HEK293 (cell line): Measurements from ENCODE around the gene CENPH.
"Not testable (repeated sequence)": the region's sequence is repeated elsewhere in the genome, so short reads cannot be mapped to it uniquely, and the experiment has no call there.

ENCODE experiments used
- CTCF ChIA-PET: fragments of 350-600 bp; formaldehyde crosslinking; extraction: SDS; loops from one replicate; lab custom pipeline; 2021; ENCODE audit warnings: antibody characterized with exemption; lab: Yijun Ruan, JAX
- POLR2A ChIA-PET: fragments of 300-600 bp; formaldehyde crosslinking; extraction: SDS; loops from one replicate; lab custom pipeline; 2020; ENCODE audit warnings: antibody characterized with exemption, inconsistent platforms; lab: Yijun Ruan, JAX
- H3K27ac ChIP-seq: fragments of 200-500 bp; sonication (Bioruptor generic); 2 replicates; pipeline ENCODE4 v1.5.1; 2014; ENCODE audit warnings: low read depth, low read length, control low read depth, inconsistent platforms; ENCODE audit errors: extremely low read depth
- H3K36me3 ChIP-seq, 2 experiments: fragments of 200-500 bp in 1 of 2; sonication (Bioruptor generic) in 1 of 2; 1 replicate in 1 of 2; 2 replicates in 1 of 2; pipeline ENCODE4 v1.5.1; 2014 to 2017; ENCODE audit warnings: inconsistent platforms in 2 of 2, low read length in 2 of 2; ENCODE audit not compliant: control insufficient read depth in 2 of 2, insufficient read depth in 1 of 2
- H3K4me1 ChIP-seq: fragments of 200-500 bp; sonication (Bioruptor generic); 2 replicates; pipeline ENCODE4 v1.5.1; 2014; ENCODE audit warnings: mild to moderate bottlenecking, low read length, inconsistent platforms; ENCODE audit not compliant: control insufficient read depth, insufficient read depth
- H3K4me3 ChIP-seq: 2 replicates; pipeline ENCODE4 v1.5.1; 2011; ENCODE audit warnings: low read depth, mild to moderate bottlenecking, control low read depth, low read length, moderate library complexity
- H3K9me3 ChIP-seq: fragments of 200-500 bp; sonication (Bioruptor generic); 2 replicates; pipeline ENCODE4 v1.5.1; 2014; ENCODE audit warnings: low read depth, low read length, inconsistent platforms; ENCODE audit not compliant: control insufficient read depth, insufficient read depth
- HOXC10 ChIP-seq: sonication (generic); formaldehyde crosslinking; IDR thresholded peaks from 2 replicates; pipeline ENCODE4 v1.8.1; 2023; ENCODE audit warnings: mild to moderate bottlenecking, missing genetic modification reagents
- MEIS1 ChIP-seq: sonication (generic); formaldehyde crosslinking; IDR thresholded peaks from 2 replicates; pipeline ENCODE4 v1.8.1; 2022; ENCODE audit warnings: missing genetic modification reagents, mild to moderate bottlenecking, borderline replicate concordance
- OVOL3 ChIP-seq: fragments of 450-650 bp; formaldehyde crosslinking; IDR thresholded peaks from 2 replicates; pipeline ENCODE4 v1.5.1; 2016; ENCODE audit warnings: missing biosample characterization, missing genetic modification characterization
- SP7 ChIP-seq: fragments of 450-650 bp; formaldehyde crosslinking; IDR thresholded peaks from 2 replicates; pipeline ENCODE4 v1.5.1; 2016; ENCODE audit warnings: missing biosample characterization, missing genetic modification characterization
- ZFHX2 ChIP-seq: fragments of 450-650 bp; formaldehyde crosslinking; conservative IDR thresholded peaks from 2 replicates; pipeline ENCODE4 v1.5.1; 2016; ENCODE audit warnings: missing biosample characterization, missing genetic modification characterization
- ZNF121 ChIP-seq: fragments of 450-650 bp; formaldehyde crosslinking; IDR thresholded peaks from 2 replicates; pipeline ENCODE4 v1.5.1; 2016; ENCODE audit warnings: missing biosample characterization, missing genetic modification characterization
- ZNF146 ChIP-seq: fragments of 450-650 bp; formaldehyde crosslinking; IDR thresholded peaks from 2 replicates; pipeline ENCODE4 v1.5.1; 2016; ENCODE audit warnings: missing biosample characterization, missing genetic modification characterization
- ZNF175 ChIP-seq: fragments of 450-650 bp; formaldehyde crosslinking; IDR thresholded peaks from 2 replicates; pipeline ENCODE4 v1.5.1; 2016; ENCODE audit warnings: missing biosample characterization, missing genetic modification characterization
- ZNF19 ChIP-seq: fragments of 450-650 bp; formaldehyde crosslinking; IDR thresholded peaks from 2 replicates; pipeline ENCODE4; 2016; ENCODE audit warnings: missing biosample characterization, missing genetic modification characterization, low read depth
- ZNF248 ChIP-seq: fragments of 450-650 bp; formaldehyde crosslinking; IDR thresholded peaks from 2 replicates; pipeline ENCODE4 v1.5.1; 2017; ENCODE audit warnings: missing biosample characterization, missing genetic modification characterization
- ZNF324 ChIP-seq: fragments of 450-650 bp; formaldehyde crosslinking; IDR thresholded peaks from 2 replicates; pipeline ENCODE4 v1.5.1; 2016; ENCODE audit warnings: missing biosample characterization, missing genetic modification characterization
- ZNF394 ChIP-seq: fragments of 450-650 bp; formaldehyde crosslinking; IDR thresholded peaks from 2 replicates; pipeline ENCODE4 v1.5.1; 2016; ENCODE audit warnings: missing biosample characterization, missing genetic modification characterization, mild to moderate bottlenecking, moderate library complexity, borderline replicate concordance
- ZNF433 ChIP-seq: fragments of 450-650 bp; formaldehyde crosslinking; IDR thresholded peaks from 2 replicates; pipeline ENCODE4 v1.5.1; 2016; ENCODE audit warnings: missing biosample characterization, missing genetic modification characterization, low read depth
- ZNF514 ChIP-seq: fragments of 450-650 bp; formaldehyde crosslinking; IDR thresholded peaks from 2 replicates; pipeline ENCODE4 v1.5.1; 2016; ENCODE audit warnings: missing biosample characterization, missing genetic modification characterization
- ZNF571 ChIP-seq: fragments of 450-650 bp; formaldehyde crosslinking; IDR thresholded peaks from 2 replicates; pipeline ENCODE4 v1.5.0; 2017; ENCODE audit warnings: missing biosample characterization, missing genetic modification characterization
- ZNF654 ChIP-seq: fragments of 450-650 bp; formaldehyde crosslinking; IDR thresholded peaks from 2 replicates; pipeline ENCODE4 v1.5.1; 2016; ENCODE audit warnings: low read depth, missing biosample characterization, missing genetic modification characterization
- TF ChIP-seq, protein P1 (sequence below): fragments of 450-650 bp; IDR thresholded peaks from 2 replicates; pipeline ENCODE4 v1.5.1; 2018; ENCODE audit warnings: missing biosample characterization, missing genetic modification characterization
- TF ChIP-seq, protein P2 (sequence below): fragments of 450-650 bp; formaldehyde crosslinking; IDR thresholded peaks from 2 replicates; pipeline ENCODE4 v1.5.1; 2016; ENCODE audit warnings: missing biosample characterization, missing genetic modification characterization, borderline replicate concordance
- TF ChIP-seq, protein P3 (sequence below): fragments of 450-650 bp; formaldehyde crosslinking; IDR thresholded peaks from 2 replicates; pipeline ENCODE4 v1.5.1; 2016; ENCODE audit warnings: missing biosample characterization, missing genetic modification characterization, low read depth

CENPH gene

DNA sequence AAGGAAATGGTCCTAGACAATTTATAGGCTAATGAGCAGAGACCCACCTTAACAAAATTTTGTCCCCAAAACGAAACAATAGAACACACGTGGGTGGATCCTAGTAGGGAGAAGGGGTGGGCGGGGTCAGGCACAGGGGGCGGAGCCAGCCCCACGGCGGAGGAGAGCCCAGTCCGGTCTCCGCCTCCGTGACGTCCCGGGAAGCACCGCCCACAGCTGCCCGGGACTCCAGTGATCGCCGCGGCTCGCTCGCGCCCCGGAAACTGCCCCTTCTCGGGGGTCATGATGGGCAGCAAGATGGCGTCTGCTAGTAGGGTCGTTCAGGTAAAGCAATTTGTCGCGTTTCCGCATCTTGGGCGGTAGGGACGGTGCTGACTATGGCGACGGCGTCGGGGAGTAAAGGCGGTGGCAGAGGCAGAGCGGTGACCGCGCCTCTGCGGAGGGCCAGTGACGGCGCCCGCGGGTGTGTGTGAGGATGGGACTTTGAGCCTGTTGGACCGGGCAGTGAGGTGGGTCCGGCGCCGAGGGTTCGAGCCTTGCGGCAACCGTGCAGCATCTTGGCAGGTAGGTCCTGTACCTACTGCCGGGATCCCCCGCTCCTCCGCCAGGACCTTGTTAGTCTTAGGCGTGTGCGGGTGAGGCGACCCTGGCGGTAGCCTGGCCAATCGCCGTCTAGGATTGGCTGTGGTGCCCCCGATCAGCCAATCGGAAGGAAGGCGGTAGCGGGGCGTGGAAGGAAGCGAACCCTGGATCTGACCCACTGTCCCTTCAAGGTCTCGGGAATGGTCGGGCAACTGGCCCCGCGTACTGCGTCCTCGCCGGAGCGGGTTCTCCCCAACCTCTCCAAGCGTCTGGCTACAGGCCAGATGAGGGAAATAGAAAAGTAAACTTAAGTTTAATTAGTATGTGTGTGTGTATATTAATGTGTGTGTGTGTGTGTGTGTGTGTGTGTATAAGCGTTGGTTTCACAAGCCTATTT is 28.5 kb downstream of the CENPH start (continued):
- TF ChIP-seq ZNF324 (tag by site-specific recombination) (peak; percentile 85), ZNF175 (tag by site-specific recombination) (no peak), ZNF433 (tag by site-specific recombination) (no peak)

DNA sequence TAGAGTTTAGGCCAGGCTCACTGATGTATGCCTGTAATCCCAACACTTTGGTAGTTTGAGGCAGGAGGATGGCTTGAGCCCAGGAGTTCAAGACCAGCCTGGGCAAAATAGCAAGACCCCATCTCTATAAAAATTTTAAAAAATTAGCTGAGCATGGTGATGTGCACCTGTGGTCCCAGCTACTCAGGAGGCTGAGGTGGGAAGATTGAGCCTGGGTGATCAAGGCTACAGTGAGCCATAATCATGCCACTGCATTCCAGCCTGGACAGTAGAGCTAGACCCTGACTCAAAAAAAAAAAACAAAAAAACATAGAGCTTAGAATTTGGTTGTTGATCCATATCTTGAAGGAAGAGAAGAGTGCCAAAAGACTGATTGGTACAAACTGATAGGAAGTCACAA is 30.6 kb downstream of the CENPH start:
- peaks cover 4% of the 10 kb centered on the region in 2 experiments; a peak in 1 of 3 replicates for H3K36me3 ChIP-seq
- POLR2A ChIA-PET = interaction anchor here (0.8 kb wide), 1 partner anchor 14 kb away, joined by 3 read pairs; no protein-coding TSS in a partner anchor
- no peak overlapping the region for H3K4me3 ChIP-seq
- no peaks in the 10 kb centered on the region for H3K9me3 ChIP-seq
- CTCF ChIA-PET = no interaction called here
- TF ChIP-seq ZNF146 (tag by site-specific recombination) = no peak
- peak; percentile 64; the same call in 1 of the 2 replicates for TF ChIP-seq ZNF121
- H3K4me1 ChIP-seq = no peaks in the 10 kb centered on the region
- H3K27ac ChIP-seq = no peak overlapping the region

DNA sequence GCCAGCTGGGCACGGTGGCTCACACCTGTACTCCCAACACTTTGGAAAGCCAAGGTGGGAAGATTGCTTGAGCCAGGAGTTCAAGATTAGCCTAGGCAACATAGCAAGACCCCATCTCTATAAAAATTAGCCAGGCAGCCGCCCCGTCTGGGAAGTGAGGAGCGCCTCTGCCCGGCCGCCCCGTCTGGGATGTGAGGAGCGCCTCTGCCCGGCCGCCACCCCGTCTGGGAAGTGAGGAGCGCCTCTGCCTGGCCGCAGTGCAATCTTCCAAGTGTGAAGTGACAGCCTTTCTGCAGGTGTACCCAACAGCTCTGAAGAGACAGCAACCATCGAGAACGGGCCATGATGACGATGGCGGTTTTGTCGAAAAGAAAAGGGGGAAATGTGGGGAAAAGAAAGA is 31.0 kb downstream of the CENPH start:
- H3K36me3 ChIP-seq, POLR2A ChIA-PET, H3K4me1 ChIP-seq, H3K9me3 ChIP-seq, H3K27ac ChIP-seq, H3K4me3 ChIP-seq: not testable (repeated sequence)
- CTCF ChIA-PET = interaction anchor here (0.6 kb wide), 1 partner anchor 192 kb away, joined by 4 read pairs; no protein-coding TSS in a partner anchor

DNA sequence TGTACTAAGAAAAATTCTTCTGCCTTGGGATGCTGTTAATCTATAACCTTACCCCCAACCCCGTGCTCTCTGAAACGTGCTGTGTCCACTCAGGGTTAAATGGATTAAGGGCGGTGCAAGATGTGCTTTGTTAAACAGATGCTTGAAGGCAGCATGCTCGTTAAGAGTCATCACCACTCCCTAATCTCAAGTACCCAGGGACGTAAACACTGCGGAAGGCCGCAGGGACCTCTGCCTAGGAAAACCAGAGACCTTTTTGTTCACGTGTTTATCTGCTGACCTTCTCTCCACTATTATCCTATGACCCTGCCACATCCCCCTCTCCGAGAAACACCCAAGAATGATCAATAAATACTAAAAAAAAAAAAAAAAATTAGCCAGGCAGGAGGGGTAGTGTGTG is 31.4 kb downstream of the CENPH start:
- H3K4me3 ChIP-seq, H3K27ac ChIP-seq, H3K4me1 ChIP-seq, H3K9me3 ChIP-seq, POLR2A ChIA-PET, H3K36me3 ChIP-seq: not testable (repeated sequence)
- CTCF ChIA-PET = interaction anchor here (0.6 kb wide), 1 partner anchor 193 kb away, joined by 4 read pairs; no protein-coding TSS in a partner anchor

DNA sequence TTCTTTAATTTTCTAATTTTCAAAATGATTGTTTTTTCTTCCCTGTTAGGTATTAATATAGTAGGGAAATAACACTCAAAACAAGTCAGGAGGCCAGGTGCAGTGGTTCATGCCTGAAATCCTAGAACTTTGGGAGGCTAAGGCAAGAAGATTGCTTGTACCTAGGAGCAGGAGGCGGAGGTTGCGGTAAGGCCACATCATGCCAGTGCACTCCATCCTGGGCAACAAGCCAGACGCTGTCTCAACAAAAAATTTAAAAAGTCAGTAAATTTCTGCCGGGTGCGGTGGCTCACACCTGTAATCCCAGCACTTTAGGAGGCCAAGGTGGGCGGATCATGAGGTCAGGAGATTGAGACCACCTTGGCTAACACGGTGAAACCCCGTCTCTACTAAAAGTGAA is 35.1 kb downstream of the CENPH start:
- CTCF ChIA-PET = no interaction called here
- H3K4me1 ChIP-seq = no peaks in the 10 kb centered on the region
- POLR2A ChIA-PET = no interaction called here
- H3K27ac ChIP-seq = no peak overlapping the region
- H3K9me3 ChIP-seq = no peaks in the 10 kb centered on the region
- H3K4me3 ChIP-seq = no peak overlapping the region
- H3K36me3 ChIP-seq = peaks cover 15 to 25% of the 10 kb centered on the region in 2 experiments
- TF ChIP-seq, protein P1, sequence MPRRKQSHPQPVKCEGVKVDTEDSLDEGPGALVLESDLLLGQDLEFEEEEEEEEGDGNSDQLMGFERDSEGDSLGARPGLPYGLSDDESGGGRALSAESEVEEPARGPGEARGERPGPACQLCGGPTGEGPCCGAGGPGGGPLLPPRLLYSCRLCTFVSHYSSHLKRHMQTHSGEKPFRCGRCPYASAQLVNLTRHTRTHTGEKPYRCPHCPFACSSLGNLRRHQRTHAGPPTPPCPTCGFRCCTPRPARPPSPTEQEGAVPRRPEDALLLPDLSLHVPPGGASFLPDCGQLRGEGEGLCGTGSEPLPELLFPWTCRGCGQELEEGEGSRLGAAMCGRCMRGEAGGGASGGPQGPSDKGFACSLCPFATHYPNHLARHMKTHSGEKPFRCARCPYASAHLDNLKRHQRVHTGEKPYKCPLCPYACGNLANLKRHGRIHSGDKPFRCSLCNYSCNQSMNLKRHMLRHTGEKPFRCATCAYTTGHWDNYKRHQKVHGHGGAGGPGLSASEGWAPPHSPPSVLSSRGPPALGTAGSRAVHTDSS = no peak
- TF ChIP-seq, protein P2, sequence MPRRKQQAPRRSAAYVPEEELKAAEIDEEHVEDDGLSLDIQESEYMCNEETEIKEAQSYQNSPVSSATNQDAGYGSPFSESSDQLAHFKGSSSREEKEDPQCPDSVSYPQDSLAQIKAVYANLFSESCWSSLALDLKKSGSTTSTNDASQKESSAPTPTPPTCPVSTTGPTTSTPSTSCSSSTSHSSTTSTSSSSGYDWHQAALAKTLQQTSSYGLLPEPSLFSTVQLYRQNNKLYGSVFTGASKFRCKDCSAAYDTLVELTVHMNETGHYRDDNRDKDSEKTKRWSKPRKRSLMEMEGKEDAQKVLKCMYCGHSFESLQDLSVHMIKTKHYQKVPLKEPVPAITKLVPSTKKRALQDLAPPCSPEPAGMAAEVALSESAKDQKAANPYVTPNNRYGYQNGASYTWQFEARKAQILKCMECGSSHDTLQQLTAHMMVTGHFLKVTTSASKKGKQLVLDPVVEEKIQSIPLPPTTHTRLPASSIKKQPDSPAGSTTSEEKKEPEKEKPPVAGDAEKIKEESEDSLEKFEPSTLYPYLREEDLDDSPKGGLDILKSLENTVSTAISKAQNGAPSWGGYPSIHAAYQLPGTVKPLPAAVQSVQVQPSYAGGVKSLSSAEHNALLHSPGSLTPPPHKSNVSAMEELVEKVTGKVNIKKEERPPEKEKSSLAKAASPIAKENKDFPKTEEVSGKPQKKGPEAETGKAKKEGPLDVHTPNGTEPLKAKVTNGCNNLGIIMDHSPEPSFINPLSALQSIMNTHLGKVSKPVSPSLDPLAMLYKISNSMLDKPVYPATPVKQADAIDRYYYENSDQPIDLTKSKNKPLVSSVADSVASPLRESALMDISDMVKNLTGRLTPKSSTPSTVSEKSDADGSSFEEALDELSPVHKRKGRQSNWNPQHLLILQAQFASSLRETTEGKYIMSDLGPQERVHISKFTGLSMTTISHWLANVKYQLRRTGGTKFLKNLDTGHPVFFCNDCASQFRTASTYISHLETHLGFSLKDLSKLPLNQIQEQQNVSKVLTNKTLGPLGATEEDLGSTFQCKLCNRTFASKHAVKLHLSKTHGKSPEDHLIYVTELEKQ (tag by site-specific recombination) = no peak
- TF ChIP-seq ZNF571 (no peak), ZFHX2 (no peak), ZNF654 (tag by site-specific recombination) (no peak), MEIS1 (CRISPR knock-in tag) (no peak), OVOL3 (tag by site-specific recombination) (no peak), ZNF324 (tag by site-specific recombination) (no peak), ZNF19 (no peak), ZNF394 (tag by site-specific recombination) (no peak), HOXC10 (CRISPR knock-in tag) (no peak), ZNF514 (tag by site-specific recombination) (no peak), ZNF248 (no peak), SP7 (tag by site-specific recombination) (no peak)
- TF ChIP-seq, protein P3, sequence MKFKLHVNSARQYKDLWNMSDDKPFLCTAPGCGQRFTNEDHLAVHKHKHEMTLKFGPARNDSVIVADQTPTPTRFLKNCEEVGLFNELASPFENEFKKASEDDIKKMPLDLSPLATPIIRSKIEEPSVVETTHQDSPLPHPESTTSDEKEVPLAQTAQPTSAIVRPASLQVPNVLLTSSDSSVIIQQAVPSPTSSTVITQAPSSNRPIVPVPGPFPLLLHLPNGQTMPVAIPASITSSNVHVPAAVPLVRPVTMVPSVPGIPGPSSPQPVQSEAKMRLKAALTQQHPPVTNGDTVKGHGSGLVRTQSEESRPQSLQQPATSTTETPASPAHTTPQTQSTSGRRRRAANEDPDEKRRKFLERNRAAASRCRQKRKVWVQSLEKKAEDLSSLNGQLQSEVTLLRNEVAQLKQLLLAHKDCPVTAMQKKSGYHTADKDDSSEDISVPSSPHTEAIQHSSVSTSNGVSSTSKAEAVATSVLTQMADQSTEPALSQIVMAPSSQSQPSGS = no peak
